ENCODE results near the gene CXCR4. TPM values are rescaled to one million over a fixed set of nuclear protein-coding genes. Genes with fewer than 3 reads are reported as not detected.

CXCR4 gene
- total RNA-seq, 6 experiments from 2014 or later, result not detected

- no peak for DNase-seq
- H3K27ac Mint-ChIP-seq, result no peak overlapping the region
- no peaks in the 10 kb centered on the region for H3K4me1 Mint-ChIP-seq (ENCODE audit: low read depth)
- H3K27me3 Mint-ChIP-seq (ENCODE audit: insufficient read depth), result peaks cover 15% of the 10 kb centered on the region
- TF ChIP-seq CTCF (IDR thresholded peaks at IDR 0.05), result no peak
- H3K36me3 Mint-ChIP-seq (ENCODE audit: low read depth), result no peaks in the 10 kb centered on the region
- H3K9me3 Mint-ChIP-seq, result no peaks in the 10 kb centered on the region
- H3K4me3 Mint-ChIP-seq, result no peak overlapping the region
These were observed 47.0 kb downstream of the CXCR4 start for GRCh38 chr2:136070913-136071312.

- DNase-seq, result no peak
- Mint-ChIP-seq H3K4me1 (ENCODE audit: low read depth) (no peaks in the 10 kb centered on the region), H3K27me3 (ENCODE audit: insufficient read depth) (peaks cover 15% of the 10 kb centered on the region), H3K4me3 (no peak overlapping the region), H3K27ac (no peak overlapping the region), H3K36me3 (ENCODE audit: low read depth) (no peaks in the 10 kb centered on the region), H3K9me3 (no peaks in the 10 kb centered on the region)
- TF ChIP-seq CTCF (IDR thresholded peaks at IDR 0.05), result no peak
These were observed 48.2 kb downstream of the CXCR4 start for GRCh38 chr2:136069773-136070172.

- Mint-ChIP-seq H3K27me3 (ENCODE audit: insufficient read depth) (peaks cover 19% of the 10 kb centered on the region), H3K36me3 (ENCODE audit: low read depth) (no peaks in the 10 kb centered on the region), H3K27ac (no peak overlapping the region), H3K4me3 (no peak overlapping the region), H3K9me3 (no peaks in the 10 kb centered on the region), H3K4me1 (ENCODE audit: low read depth) (no peaks in the 10 kb centered on the region)
- no peak for DNase-seq
- no peak for TF ChIP-seq CTCF (IDR thresholded peaks at IDR 0.05)
These were observed 49.2 kb downstream of the CXCR4 start for GRCh38 chr2:136068581-136069227.

- H3K36me3 Mint-ChIP-seq (ENCODE audit: low read depth), result no peaks in the 10 kb centered on the region
- no peak overlapping the region for H3K27ac Mint-ChIP-seq
- DNase-seq, result no peak
- H3K4me3 Mint-ChIP-seq, result no peak overlapping the region
- H3K9me3 Mint-ChIP-seq, result no peaks in the 10 kb centered on the region
- no peak for TF ChIP-seq CTCF (IDR thresholded peaks at IDR 0.05)
- peaks cover 21% of the 10 kb centered on the region for H3K27me3 Mint-ChIP-seq (ENCODE audit: insufficient read depth)
- no peaks in the 10 kb centered on the region for H3K4me1 Mint-ChIP-seq (ENCODE audit: low read depth)
These were observed 49.9 kb downstream of the CXCR4 start for GRCh38 chr2:136067897-136068580.

GRCh38 chr2:136067459-136067858, 50.5 kb downstream of the CXCR4 start:
- no peaks in the 10 kb centered on the region for H3K9me3 Mint-ChIP-seq
- no peaks in the 10 kb centered on the region for H3K36me3 Mint-ChIP-seq (ENCODE audit: low read depth)
- H3K27me3 Mint-ChIP-seq (ENCODE audit: insufficient read depth), result peaks cover 21% of the 10 kb centered on the region
- no peak overlapping the region for H3K4me3 Mint-ChIP-seq
- H3K27ac Mint-ChIP-seq, result no peak overlapping the region
- H3K4me1 Mint-ChIP-seq (ENCODE audit: low read depth), result no peaks in the 10 kb centered on the region
- no peak for TF ChIP-seq CTCF (IDR thresholded peaks at IDR 0.05)
- DNase-seq, result no peak
